ENCODE data around the gene TSKS.
"Not testable (repeated sequence)": the region's sequence is repeated elsewhere in the genome, so short reads cannot be mapped to it uniquely, and the experiment has no call there.

TSKS gene

DNA sequence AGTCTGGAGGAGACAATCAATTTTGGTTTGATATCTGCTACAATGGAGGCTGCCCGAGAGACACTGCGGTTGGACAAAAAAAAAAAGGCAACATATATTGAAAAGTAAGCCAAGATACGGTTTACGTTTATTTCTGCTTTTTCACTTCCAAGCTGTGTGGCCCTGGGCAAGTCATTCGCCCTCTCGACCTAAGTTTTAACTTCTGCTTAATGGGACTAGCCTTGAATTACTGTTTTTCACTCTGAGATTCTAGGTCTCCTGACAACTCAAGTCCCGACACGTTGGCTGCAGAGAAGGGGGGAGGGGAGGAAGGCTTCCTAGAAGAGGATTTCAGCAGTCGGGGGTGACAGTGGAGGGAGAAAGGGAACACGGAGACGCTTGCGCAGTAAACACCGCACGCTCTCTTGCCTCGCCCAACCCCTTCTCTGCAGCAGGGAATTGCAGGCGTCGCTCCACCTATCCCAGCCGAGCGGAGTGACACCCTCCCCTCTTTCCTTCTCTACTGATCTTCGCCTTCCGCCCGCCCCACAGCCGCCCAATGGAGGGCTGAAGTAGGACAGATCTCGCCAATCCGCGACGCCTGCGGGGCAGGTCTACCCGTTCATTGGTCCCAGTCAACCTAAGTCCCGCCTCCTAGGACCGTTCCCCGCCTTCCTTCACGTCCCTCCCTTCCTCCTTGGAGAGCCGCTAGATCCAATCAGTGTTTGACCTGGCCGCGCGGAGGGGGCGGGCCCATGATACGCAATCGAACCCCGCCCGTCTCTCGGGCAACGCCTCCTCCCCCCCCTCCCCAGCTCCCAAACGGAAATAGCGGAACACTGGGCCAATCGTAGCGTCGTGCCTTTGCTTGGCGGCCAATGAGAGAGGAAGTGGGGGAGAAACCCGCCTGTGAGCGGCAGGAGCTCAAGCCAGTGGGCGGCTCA lies 3.2 kb upstream of the TSKS start:
- peak; percentile 78 to 100 (median 99) for DNase-seq

DNA sequence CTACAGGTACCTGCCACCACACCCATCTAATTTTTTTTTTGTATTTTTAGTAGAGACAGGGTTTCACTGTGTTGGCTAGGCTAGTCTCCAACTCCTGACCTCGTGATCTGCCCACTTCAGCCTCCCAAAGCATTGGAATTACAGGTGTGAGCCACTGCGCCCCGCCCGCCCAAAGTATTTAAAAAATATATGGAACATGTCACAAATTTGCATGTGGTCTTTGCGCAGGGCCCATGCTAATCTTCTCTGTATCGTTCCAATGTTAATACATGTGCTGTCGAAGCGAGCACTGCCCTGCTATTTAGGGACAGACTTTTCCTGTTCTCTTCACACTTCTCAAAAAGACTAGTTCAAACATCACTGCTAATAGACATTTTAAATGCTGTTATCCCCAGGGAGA lies 1.2 kb upstream of the TSKS start:
- no peak for DNase-seq

DNA sequence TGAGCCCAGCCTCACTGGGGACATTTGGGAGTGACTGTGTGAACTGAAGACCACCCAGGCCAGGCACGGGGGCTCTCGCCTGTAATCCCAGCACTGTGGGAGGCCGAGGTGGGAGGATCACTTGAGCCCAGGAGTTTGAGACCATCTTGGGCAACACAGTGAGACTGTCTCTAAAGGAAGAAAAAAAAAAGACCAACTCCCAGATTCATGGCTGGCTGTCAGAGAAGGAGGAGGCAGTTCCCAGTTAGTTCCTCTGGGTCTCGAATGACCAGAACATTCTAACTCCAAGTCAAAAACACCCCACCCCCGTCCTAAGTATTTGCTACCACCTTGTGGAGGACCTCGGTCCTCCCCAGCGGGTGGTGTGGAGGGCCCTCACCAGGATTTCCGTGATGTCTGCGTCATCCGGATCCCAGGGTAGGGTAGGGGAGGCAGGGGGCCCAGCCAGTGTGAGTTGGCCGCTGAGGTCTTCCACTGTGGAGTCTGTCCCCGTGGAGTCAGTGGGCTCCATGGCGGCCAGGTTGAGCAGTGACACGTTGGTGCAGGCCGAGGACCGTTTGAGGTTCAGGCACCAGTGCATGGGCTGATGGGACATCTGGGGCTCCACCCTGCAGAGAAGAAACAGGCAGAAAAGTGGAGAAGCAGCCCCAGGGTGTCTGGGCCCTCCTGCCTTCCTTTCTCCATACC lies 1.3 kb downstream of the TSKS start:
- no peak for DNase-seq

DNA sequence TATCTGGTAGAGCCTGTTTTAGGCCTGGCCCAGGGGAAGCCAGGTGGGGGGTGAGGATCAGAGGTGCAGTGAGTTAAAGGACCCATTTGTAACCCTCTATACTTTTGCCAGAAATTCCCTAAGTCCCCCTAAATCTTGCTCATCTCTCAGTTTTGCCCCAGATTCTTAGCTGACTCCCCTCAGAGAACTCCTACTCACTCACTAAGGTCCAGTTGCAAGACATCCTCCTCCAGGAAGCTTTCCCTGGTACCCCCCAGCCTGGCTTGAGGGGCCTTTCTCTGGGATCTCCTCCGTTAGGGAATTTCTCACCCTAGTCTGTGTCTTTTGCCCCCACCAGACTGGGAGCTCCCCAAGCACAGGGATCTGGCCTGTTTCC lies 1.9 kb downstream of the TSKS start:
- no peak for DNase-seq

DNA sequence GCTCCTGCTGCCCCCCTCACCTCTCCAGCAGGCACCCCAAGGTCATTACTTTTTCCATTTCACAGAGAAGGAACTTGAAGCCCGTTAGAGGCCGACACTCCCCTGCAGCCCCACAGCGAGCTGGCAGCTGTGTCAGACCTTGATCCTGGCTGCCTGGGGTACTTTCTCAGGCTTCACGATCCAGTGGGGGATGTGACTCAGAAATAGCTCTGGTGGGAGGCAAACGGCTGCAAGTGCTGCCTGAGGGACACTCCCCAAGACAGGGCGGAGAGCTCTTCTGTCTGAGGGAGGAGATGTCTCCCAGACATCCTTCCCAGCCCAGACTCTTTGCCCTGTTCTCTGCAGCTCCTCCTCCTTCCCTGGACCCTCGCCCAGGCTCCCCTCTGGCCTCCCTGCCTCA lies 4.8 kb downstream of the TSKS start:
- peak in 4 of 51 donors; percentile 9 to 64 (median 18) for DNase-seq

DNA sequence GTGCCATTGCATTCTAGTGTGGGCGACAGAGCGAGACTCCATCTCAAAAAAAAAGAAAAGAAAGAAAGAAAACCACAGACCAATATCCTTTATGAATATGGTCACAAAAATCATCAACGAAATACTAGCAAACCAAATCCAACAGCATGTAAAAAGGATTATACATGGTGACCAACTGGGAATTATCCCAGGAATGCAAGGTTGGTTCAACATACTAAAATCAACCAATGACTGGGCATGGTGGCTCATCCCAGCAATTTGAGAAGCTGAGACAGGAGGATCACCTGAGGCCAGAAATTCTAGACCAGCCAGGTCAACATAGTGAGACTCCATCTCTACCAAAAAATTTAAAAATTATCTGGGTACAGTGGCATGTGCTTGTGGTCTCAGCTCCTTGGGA lies 7.2 kb downstream of the TSKS start:
- no peak for DNase-seq

DNA sequence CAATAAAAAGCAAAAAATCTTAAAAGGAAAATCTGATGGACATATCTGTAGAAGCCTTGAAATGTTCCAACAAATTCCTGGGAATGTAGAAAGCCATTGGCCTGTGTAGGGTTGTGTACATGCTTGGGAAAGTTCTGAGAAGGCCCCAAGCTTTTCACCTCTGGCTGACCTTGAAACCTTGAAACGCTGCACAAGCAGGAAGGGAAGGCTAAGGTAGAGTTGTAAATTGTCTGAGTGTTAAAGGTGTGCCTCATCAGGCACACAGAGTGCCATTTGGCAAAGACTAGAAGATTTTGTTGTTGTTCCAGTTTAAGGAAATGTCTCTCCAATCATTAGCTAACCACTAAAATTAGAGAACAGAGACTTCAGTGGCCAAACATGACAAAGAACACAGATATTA lies 10.4 kb downstream of the TSKS start:
- DNase-seq = no peak

DNA sequence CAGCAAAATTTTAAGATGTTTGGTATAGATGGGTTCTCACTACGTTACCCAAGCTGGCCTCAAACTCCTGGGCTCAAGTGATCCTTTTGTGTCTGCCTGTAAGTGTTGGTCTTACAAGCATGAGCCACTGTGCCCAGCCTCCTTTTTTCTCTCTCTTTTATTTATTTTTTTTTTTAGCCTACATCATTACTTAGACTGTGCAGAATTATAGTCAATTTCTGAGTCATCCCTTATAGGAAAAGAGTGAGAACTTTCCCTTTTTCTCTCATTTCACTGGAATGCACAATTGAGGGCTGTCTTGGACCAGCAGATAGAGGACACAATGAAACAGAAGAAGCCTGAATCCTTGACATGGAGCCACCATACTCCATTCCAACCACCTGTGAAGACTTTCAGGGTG lies 13.3 kb downstream of the TSKS start:
- DNase-seq = no peak

DNA sequence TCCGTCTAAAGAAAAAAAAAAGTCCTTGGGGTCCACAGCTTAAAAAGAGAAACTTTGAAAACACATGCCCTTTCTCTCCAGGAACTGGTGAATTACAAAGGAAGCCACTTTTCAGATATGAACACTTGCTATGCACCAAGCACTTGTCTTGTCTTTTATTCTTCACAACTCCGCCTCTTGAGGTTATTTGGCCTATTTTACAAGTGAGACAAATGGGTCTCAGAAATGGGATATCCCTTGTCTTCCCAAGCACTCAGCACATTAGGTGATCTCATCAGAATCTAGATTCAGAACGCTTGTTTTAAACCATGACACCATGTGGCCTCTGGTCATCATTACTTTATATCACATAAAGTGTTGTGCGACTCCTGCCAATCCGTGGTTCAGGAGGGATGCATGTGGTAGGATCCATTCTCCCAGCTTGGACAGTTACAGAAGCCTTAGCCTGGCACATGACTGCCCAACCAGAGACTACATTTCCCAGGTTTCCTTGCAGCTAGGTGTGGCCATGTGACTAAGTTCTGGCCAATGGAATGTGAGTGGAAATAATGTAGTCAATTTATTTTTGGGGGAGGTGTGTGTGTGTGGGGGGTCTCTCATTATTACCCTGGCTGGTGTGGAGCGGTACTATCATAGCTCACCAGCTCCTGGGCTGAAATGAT lies 13.9 kb downstream of the TSKS start:
- no peak for DNase-seq

DNA sequence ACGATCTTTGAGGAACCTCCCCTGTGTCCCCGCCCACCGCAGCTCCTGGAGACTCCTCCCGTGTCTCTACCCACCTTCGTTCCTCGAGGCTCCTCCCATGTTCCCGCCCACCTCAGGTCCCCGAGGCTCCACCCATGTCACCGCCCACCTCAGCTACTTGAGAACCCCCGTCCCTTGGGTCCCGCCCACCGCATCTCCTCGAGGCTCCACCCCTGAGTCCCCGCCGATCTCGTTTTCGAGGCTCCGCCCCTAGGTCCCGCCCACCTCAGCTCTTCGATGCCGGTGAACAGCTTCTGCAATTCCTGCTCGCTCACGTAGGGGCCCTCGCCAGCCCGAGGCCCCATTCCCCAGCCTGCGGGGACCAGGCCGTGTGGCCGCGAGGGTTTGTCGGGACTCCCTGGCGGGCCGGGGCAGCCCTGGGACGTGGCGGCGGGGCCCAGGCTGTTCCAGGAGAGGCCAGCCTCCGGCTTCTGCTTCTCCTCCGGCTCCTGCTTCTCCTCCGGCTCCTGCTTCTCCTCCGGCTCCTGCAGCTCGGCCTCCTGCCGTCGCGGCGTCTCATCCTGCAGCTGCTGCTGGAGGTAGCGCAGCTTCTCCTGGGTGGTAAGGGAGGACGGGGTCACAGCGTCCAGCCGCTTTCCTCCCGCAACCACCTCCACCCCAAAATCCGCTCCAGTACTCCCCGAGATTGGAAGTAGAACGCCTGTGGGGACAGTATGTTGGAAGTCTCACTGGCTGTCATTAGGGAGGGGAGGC lies 16.7 kb downstream of the TSKS start:
- DNase-seq = peak in 11 of 51 donors; percentile 1 to 71 (median 13)

DNA sequence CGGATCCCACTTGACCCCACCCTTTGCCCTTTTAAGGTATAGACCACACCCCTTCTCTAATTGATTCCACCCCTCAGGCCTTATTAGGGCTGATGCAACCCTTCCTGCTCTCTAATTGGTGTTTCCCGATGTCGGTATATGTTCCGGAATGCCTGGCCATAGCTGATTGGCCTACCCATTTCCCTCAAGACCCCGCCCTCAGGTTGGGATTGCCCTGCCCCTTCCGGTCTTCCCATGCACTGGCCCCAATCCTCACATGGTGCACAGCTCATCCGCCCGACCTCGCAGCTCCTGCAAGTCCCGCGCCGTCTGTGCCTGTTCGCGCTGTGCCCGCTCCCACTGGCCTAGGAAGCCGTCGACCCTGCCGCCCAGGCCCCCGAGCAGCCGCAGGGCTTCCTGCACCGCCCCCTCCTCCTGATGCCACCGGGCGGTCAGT lies 18.1 kb downstream of the TSKS start:
- DNase-seq = no peak

DNA sequence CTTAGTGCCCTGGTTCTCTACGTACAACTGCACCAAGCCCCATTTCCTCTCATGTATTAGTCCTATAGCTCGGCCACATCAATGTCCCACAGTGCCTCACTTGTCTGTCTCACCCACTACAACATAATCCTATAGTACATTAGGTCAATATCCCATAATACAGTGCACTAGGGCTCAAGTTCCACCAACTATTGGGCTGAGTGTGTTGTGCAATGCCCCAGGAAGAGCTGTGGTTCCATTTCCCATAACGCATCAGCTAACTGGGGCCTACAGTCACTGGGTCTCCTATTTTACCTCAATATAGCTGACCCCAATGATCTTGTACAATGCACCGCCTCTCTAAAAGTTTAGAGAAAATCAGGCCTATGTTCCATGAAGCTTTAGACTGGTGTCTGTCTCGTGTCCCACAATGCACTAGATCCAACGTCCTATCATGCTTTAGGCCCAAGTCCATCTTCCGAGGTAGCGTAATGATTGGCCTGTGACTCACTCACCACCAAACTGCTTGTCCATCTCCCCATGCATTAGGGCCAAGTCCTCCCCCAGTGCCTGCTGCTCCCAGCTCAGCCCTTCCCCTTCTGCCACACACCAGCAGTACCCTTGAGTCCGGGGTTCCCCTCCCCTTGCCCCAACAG lies 21.8 kb downstream of the TSKS start:
- no peak for DNase-seq

DNA sequence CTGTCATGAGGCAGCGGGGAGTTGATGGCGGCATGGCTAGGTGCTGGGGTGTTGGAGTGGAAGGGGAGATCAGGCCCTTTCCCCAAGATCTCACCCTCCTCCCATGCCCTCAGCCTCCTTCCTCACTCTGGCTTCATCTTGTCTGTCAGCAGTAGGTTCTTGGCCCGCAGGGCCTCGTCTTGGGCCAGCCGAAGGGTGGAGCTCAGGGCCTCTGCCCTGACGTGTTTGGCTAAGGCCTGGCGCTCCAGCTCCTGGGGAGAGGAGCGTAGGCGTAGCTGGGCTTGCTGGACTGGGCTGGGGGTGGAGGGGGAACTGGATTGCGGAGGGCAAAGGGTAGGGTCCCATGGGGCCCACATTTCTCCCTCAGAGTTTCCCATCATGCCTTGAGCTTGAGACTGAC lies 23.2 kb downstream of the TSKS start:
- no peak for DNase-seq

DNA sequence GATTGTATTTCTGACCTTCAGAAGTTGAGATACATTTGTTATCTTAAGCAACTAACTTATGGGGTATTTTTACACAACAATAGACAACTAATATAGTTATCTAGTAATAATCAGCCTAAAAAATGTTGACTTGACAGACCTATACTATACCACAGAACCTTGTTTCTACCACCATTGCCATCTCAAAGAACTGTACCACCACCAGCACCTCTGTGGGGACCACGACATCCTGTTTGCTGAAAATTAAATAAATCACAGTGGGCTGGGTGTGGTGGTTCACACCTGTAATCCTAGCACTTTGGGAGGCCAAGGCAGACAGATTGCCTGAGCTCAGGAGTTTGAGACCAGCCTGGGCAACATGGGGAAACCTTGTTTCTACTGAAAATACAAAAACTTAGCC lies 24.0 kb downstream of the TSKS start:
- DNase-seq = no peak

DNA sequence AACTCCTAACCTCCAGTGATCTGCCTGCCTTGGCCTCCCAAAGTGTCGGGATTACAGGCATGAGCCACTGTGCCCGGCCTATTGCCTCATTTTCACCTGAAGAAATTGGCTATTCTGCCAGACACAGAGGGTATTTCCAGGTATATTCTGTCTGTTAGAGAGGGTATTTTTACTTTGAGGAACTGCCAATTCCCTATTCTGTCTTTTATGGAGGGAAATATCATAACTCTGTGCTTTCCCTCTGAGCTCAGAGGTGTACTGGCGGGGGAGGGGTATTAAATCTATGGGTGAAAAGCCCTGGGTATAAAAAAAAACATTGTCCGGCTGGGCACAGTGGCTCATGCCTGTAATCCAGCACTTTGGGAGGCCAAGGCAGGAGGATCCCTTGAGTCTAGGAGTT lies 24.8 kb downstream of the TSKS start:
- no peak for DNase-seq

DNA sequence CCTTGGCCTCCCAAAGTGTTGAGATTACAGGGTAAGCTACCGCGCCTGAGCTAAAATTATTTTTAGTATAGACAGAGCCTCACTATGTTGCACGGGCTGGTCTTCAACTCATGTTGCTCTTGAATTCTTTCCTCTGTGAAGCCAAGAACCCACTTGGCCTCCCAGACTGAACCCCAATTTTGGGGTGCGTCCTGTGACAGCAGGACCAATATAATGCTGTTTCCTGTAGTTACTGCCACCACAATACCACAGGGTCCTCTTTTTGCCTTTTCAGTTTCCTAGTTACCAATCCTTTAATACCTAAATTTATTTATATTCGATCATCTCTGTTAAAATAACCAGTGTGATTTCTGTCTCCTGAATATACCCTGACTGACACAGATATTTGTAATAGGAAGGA lies 32.9 kb downstream of the TSKS start:
- DNase-seq = no peak

DNA sequence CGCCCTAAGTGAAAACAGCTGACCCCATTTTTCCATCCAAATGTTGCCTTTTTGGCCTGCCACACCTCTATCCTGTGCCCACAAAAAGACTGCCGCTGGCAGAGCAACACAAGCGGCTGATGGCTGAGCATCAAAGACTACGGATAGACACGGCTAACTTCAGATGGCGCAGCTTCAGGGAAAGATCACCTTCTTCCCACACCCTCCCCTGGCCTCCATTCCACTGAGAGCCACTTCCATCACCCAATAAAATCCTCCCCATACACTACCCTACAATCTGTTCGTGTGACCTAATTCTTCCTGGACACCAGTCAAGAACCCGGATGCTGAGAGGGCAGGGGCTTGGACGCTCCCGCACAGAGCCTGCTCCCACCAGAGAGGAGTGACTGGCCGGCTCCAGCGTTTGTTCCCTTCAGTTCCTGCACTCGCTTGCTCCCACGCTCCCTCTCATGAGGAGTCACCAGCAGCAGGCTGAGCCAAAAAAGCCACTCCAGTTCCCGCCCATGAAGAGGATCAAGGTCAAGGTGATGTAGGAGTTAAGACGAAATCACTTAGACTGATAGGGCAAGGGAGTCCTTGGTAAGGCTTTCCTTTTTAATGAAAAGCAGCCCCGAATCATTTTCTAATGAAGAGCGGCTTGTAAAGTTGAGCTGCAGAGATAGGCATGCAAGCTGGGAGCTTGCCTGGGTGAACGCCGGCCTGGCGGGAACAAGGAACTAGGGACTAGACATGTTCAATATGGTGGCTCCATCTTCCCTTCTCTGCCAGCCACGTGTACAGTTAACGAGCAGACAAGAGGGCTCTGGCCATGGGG lies 35.7 kb downstream of the TSKS start:
- DNase-seq = peak in 11 of 51 donors; percentile 1 to 17 (median 6)

DNA sequence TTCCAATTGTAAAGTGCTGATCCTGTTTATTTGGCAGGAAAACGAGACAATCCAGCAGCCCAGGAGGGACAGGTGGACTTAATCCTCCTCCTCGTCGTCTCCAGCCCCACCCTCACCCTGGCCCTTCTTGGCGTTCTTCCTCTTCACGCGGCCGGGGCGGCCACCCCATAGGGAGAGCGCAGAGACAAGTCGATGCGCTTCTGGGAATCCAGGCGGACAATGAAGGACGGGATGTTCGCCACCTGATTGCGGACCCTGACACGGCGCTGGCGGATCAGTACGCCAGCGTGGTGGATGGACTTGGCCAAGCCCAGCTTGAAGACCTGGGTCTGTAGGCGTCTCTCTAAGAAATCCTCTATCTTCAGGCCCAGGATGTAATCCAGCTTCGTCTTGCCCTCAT lies 43.7 kb downstream of the TSKS start:
- not testable (repeated sequence) for DNase-seq

DNA sequence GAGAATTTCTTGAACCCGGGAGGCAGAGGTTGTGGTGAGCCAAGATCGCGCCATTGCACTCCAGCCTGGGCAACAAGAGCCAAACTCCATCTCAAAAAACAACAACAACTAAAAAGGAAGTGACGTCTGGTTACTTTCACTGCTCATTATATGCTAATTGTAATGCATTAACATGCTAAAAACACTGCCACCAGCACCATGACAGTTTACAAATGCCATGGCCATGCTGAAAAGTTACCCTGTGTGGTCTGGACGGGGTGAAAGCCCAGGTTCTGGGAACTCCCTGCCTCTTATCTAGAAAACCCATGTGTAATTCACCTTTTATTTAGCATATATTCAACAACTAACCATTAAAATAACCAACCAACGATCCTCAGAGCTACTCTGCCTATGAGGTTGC lies 44.1 kb downstream of the TSKS start:
- no peak for DNase-seq

DNA sequence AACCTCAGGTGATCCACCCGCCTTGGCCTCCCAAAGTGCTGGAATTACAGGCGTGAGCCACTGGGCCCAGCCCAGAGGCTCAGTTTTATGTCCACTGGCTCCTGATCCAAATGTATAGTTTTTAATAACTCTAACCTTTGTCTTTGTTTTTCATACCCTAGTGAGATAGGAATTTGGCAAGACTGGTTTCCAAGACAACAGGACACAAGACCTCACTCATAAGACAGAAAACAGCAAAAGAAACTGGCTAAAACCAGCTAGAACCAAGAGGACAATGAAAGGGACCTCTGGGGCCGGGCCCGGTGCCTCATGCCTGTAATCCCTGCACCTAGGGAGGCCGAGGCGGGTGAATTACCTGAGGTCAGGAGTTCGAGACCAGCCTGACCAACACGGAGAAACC lies 44.6 kb downstream of the TSKS start:
- no peak for DNase-seq
